T-helper 2 cell treated with Interferon-gamma antibody and Interleukin-4, amounts not matched to agents 5 μg/mL and 100 μg/mL, for 36 hours (primary cell): ENCODE data around the gene WDR82.
A peak's percentile ranks its signal among the peaks of the same experiment; 100 is the strongest.

Source experiments
- DNase-seq: peaks from one replicate; pipeline ENCODE4 v3.0.0; 2021; ENCODE audit warnings: low spot score
- H3K27ac Mint-ChIP-seq: one replicate; pipeline ENCODE4 v1.8.0; 2021; ENCODE audit warnings: mild to moderate bottlenecking, mixed read lengths
- H3K27me3 Mint-ChIP-seq: one replicate; pipeline ENCODE4 v1.8.0; 2021; ENCODE audit warnings: low read depth, mixed read lengths
- H3K36me3 Mint-ChIP-seq: one replicate; pipeline ENCODE4 v1.8.0; 2021; ENCODE audit warnings: low read depth, mixed read lengths
- H3K4me1 Mint-ChIP-seq: one replicate; pipeline ENCODE4 v1.8.0; 2021; ENCODE audit warnings: low read depth, mixed read lengths
- H3K4me3 Mint-ChIP-seq: one replicate; pipeline ENCODE4 v1.8.0; 2022; ENCODE audit warnings: mild to moderate bottlenecking, moderate library complexity, mixed read lengths
- H3K9me3 Mint-ChIP-seq: one replicate; pipeline ENCODE4 v1.8.0; 2021; ENCODE audit warnings: mixed read lengths

The WDR82 gene

DNA sequence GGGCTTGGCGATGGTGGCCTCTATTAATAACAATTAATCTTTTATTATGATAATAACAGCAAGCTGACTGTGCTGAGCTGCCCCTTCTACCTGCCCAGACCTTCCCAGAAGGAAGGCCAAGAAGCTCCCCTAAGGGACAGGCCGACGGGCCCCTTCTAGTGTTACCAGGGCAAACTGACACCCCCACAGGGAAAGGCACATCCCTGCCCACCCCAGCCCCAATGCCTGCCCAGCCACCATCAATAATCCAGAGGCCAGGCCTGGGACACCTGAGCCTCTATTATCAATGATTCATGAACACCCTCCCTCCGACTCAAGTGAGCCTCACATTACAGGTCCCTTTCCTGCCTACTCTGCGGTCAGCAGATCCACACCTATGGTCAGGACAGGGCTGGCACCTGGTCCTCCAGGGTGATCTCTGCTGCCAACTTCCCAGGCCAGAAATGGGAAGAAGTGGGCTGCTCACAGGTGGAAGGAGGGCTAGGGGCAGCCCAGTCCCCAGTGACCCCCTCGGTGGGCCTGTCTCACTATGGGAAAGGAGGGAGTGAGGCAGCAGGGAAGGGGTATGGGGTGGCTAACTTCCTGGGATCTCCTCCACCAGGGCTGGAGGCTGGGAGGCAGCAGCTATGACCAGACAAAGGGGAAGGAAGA is 41.3 kb downstream of the WDR82 start:
- H3K4me3 Mint-ChIP-seq: peak overlapping the region; percentile 64
- H3K36me3 Mint-ChIP-seq: peaks cover 27% of the 10 kb centered on the region
- H3K27me3 Mint-ChIP-seq: no peaks in the 10 kb centered on the region
- peaks cover 40% of the 10 kb centered on the region for H3K4me1 Mint-ChIP-seq
- no peak for DNase-seq
- H3K27ac Mint-ChIP-seq: peak overlapping the region; percentile 52
- H3K9me3 Mint-ChIP-seq: no peaks in the 10 kb centered on the region

DNA sequence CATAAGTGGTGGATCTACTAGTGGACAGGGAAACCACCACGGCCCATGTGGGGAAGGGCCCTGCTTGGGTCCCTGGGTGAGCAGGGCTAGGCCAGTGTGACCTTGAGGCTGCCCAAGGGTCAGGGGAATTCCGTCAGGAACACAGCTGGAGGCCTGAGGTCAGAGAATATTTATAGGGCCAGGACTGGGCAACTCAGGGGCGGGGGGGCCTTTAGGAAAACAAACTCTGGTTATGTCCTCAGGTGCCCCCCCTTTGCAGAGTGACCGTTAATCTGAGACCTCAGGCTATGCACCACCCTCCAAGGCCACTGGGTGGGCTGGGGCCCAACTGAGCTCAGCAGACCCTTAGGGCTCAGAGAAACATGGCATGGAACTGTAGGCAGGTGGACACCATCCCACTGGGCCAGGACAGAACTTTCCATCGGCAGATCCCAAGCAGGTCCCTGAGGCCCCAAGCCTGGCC is 42.0 kb downstream of the WDR82 start:
- Mint-ChIP-seq H3K27me3 (no peaks in the 10 kb centered on the region), H3K36me3 (peaks cover 28% of the 10 kb centered on the region), H3K4me1 (peaks cover 37% of the 10 kb centered on the region), H3K4me3 (peak overlapping the region; percentile 45), H3K9me3 (no peaks in the 10 kb centered on the region), H3K27ac (peak overlapping the region; percentile 70)
- no peak for DNase-seq

DNA sequence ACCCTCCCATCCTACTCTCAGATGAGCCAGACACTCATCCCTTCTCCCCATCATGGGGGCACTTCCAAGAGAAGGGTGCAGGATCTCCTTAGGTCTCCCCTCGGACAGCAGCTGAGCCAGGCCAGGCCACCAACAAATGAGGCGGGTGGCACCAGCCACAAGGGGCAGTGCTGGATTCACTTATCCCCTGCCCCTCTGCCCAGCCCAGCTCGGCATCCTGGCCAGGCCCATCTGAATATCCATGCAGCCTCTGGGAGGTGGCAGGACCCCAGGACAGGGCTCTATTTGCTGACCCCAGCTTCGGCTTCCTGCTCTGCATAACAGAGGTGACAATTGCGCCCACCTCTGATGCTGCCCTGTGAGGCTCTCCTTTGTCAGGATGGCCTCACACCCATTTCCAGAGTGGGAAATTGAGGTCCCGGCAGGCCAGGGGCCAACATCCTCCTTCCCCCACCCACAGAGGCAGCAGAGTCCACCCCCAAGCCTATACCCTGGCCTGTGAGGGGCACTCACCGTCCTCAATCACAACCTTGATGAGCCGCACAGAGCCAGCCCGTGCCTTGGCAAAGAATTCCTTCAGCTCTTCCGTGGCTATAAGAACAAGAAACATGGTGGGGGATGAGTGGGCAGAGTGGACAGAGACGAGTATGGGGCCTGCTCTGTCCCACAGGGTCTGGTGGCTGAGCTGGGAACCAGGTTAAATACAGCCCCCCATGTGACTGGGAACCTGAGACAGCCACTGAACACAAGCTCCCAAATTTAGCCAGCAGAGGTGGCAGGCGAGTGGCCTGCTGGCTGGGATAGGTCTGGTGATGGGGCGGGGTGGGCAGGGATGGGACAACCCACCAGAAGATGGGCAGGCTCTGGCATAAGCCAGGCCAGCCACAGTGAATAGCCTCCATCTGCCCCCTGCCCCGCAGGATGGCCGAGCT is 43.7 kb downstream of the WDR82 start:
- H3K4me1 Mint-ChIP-seq: peaks cover 24% of the 10 kb centered on the region
- DNase-seq: no peak

DNA sequence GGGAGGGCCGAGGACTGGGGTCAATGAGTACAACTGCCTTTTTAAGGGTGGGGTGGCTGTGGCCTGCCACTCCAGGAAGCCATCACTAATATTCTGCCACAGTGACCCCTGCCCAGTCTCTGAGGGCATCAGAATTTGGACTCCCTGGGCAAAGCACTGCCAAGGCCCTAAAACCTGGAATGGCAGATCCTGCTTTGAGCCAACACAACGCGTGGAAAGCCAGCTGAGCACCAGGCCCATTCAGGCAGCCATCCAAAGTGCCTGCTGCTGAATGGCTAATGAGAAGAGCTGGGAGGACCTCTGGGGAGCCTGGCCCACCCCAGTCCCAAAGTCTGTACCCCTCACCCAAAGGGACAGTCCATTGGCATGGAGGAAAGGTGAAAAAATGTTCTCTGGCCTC is 44.5 kb downstream of the WDR82 start:
- Mint-ChIP-seq H3K4me3 (no peak overlapping the region), H3K4me1 (peaks cover 22% of the 10 kb centered on the region), H3K36me3 (peaks cover 45% of the 10 kb centered on the region), H3K27ac (no peak overlapping the region), H3K27me3 (no peaks in the 10 kb centered on the region), H3K9me3 (no peaks in the 10 kb centered on the region)
- DNase-seq: no peak

More for the DNA sequence above, 43.7 kb downstream of the WDR82 start:
- Mint-ChIP-seq H3K27ac (no peak overlapping the region), H3K27me3 (no peaks in the 10 kb centered on the region), H3K4me3 (no peak overlapping the region), H3K9me3 (no peaks in the 10 kb centered on the region), H3K36me3 (peaks cover 38% of the 10 kb centered on the region)

DNA sequence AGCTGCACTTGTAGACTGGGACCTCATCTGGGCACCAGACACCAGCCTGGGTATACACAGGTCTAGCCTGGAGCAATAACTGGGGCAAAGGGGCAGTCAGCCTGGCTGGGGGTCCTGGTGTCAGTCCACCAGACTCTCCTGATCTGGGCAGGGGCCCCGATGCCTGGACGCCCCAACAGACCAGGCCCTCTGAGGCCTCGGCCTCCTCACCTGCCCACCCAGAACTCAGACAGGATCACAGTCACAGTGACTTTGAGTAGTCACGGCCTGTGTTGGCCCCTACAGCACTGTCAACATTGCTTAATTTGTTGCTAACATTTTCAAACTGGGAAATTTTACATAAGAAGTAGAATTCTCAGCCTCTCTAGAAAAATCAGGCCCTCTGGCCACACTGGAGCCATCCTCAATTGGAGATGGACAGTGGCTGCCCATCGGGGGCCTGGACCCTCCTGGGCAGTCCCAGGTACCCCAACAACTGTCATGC is 45.3 kb downstream of the WDR82 start:
- Mint-ChIP-seq H3K27me3 (no peaks in the 10 kb centered on the region), H3K4me1 (peaks cover 19% of the 10 kb centered on the region), H3K27ac (no peak overlapping the region), H3K4me3 (no peak overlapping the region), H3K36me3 (peaks cover 40% of the 10 kb centered on the region), H3K9me3 (no peaks in the 10 kb centered on the region)
- DNase-seq: no peak

DNA sequence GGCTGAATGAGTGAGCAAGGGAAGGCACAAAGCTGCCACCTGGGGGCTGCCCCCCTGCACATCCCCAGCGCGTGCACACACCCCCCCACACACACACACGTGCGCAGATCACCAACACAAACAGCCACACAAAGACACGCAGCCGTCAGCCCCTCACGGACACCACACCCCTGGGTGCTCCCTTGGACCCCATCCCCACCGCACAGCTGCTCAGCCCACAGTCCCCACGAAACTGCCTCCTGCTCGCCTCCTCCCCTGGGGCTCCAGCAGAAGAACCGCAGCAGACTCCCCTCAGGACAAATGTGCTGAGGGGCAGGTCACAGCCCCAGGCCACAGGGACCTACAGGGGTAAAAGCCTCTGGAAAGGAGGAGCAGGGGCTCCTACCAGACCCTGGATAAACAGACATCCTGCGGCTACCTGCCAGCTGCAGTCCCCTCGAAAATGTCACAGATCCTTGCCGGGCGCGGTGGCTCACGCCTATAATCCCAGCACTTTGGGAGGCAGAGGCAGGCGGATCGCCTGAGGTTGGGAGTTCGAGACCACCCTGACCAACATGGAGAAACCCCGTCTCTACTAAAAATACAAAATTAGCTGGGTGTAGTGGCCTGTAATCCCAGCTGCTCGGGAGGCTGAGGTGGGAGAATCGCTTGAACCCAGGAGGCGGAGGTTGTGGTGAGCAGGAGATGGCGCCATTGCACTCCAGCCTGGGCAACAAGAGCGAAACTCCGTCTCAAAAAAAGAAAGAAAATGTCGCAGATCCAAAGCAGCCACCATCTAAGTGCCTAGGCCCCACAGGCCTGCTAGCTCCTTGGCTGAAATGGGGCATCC is 46.0 kb downstream of the WDR82 start:
- peaks cover 15% of the 10 kb centered on the region for H3K4me1 Mint-ChIP-seq
- H3K27me3 Mint-ChIP-seq: no peaks in the 10 kb centered on the region
- H3K27ac Mint-ChIP-seq: peak overlapping the region; percentile 60
- H3K9me3 Mint-ChIP-seq: no peaks in the 10 kb centered on the region
- peaks cover 44% of the 10 kb centered on the region for H3K36me3 Mint-ChIP-seq
- peak; percentile 29 for DNase-seq
- H3K4me3 Mint-ChIP-seq: no peak overlapping the region

DNA sequence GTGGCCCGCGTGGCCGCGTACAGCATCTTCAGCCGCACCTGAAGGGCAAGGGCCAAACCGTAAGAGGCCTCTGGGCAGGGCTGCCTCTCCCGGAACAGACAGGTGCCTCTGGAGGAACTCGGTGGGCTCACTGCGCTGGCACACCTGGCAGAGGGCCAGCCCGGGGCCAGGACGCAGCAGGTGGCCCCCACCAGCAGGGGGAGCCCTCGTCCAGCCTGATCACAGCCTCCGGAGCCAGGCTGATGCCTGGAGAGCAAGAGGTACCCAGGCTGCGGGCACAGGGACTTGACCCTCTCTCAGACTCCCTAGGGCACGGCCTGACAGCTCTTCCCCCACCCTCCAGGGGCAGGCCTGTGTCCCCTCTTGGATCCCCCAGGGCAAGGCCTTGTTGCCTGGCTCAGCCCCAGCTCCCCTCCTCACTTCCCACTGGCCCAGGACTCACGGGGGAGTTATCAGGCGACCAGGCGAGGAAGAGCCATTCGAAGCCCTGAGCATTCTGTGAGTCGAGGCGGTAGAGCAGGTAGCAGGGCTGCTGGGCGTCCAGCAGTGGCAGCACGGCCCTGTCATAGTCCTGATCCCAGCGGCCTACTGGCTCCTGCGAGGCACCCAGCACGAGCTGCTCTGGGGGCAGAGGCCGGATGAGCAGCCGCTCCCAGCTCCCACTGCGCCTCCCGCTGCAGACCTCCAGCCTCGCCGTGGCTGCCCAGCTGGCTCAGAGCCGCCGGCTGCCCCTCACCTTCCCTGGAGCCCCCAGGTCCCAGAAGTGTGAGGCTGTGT is 46.8 kb downstream of the WDR82 start:
- Mint-ChIP-seq H3K27me3 (no peaks in the 10 kb centered on the region), H3K9me3 (no peaks in the 10 kb centered on the region), H3K36me3 (peaks cover 44% of the 10 kb centered on the region), H3K27ac (peak overlapping the region; percentile 60), H3K4me1 (peaks cover 13% of the 10 kb centered on the region), H3K4me3 (peak overlapping the region; percentile 42)
- peak; percentile 71 for DNase-seq

DNA sequence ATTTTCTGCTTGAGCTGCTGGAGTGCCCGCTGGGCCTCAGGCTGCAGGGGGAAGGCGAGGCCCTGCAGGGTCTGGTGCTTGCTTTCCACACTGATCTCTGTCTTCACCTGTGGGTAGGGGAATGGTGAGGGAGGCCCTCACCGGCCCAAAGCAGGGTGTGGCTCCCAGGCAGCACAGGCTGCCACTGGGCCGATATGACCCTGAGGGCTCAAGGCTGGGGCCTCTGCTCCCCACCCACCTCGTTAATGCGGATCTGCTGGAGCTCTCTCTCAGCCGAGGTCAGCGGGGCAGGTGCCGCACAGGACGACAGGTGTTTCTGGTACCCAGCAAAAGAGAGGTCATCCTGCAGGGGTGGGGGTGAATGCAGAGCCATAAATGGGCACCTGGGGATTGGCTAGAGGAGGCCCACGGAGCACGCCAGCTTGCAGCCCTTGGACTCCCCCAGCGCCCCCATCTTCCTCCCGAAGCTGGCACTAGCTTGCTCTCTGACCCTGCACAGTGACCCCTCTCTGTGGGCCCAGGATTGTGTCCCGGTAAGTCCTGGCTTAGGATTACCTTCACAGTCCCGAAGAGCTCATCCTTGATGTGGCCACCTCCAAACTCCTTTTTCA is 47.5 kb downstream of the WDR82 start:
- Mint-ChIP-seq H3K36me3 (peaks cover 41% of the 10 kb centered on the region), H3K27me3 (no peaks in the 10 kb centered on the region), H3K4me3 (no peak overlapping the region), H3K27ac (no peak overlapping the region), H3K9me3 (no peaks in the 10 kb centered on the region), H3K4me1 (peaks cover 17% of the 10 kb centered on the region)
- no peak for DNase-seq

DNA sequence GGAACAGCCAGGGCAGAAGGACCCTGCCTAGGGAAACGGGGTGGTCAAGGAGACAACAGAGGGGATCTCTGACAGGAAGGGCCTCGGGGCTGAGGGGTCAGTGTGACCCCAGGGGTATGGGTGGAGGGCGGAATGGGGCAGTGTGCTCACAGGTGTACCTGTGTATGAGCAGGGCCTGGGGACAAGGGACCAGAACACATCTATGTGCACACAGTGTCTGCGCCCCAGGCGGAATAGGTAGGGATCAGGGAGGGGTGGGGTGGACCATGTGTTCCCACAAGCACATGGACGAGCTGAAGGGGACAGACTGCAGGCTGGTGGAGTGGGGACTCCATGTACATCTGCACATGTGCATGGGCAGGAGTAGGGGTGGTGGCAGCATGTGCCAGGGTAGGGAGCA is 48.0 kb downstream of the WDR82 start:
- H3K4me3 Mint-ChIP-seq: no peak overlapping the region
- H3K4me1 Mint-ChIP-seq: peaks cover 20% of the 10 kb centered on the region
- H3K9me3 Mint-ChIP-seq: no peaks in the 10 kb centered on the region
- no peak for DNase-seq
- no peaks in the 10 kb centered on the region for H3K27me3 Mint-ChIP-seq
- H3K36me3 Mint-ChIP-seq: peaks cover 39% of the 10 kb centered on the region
- H3K27ac Mint-ChIP-seq: no peak overlapping the region

DNA sequence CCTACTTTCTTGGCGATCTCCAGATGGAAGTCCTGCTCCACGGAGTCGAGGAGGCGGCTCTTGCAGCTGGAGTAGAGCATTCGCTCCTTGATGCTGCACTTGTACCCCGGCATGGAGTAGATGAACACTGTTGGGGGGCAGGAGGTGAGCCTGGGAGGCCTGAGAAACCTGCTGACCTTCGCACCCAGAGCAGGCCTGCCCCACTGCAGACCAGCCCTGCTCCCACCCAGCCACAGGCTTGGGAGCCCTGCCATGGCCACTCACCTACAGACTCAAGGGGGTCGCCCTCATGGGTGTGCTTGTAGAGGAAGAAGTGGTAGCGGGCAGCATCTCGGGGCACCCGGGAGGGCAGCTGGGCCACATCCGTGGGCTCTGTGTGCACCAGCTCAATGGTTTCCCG is 48.8 kb downstream of the WDR82 start:
- Mint-ChIP-seq H3K27ac (no peak overlapping the region), H3K36me3 (peaks cover 38% of the 10 kb centered on the region), H3K27me3 (no peaks in the 10 kb centered on the region), H3K4me1 (peaks cover 20% of the 10 kb centered on the region), H3K4me3 (no peak overlapping the region), H3K9me3 (no peaks in the 10 kb centered on the region)
- no peak for DNase-seq

DNA sequence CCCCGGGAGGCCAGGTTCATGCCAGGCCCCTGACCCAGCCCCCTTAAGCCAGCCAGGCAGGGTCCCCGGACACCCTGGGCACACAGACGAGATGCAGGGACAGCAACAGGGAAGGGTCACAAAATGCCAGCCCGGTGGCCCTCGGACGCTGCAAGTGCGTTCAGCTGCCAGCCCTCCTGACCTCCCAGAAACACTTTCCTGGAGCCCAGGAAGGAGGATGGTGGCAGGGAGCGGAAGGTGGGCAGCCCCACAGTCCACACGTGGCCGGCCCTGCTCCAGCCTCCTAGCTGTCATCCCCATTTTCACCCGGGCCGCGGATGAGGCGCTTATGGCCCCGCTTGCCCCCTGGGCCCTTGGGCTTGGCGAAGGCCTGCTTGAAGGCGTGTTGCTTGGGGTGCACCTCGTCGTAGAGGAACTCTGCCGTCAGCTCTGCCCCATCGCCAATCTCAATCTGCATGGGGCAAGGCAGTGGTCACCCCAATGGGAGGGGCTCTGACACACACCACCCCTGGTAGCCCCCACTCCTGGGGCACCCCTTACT is 49.6 kb downstream of the WDR82 start:
- Mint-ChIP-seq H3K27me3 (no peaks in the 10 kb centered on the region), H3K4me1 (peaks cover 22% of the 10 kb centered on the region), H3K36me3 (peaks cover 34% of the 10 kb centered on the region), H3K27ac (no peak overlapping the region), H3K4me3 (no peak overlapping the region), H3K9me3 (no peaks in the 10 kb centered on the region)
- DNase-seq: no peak

DNA sequence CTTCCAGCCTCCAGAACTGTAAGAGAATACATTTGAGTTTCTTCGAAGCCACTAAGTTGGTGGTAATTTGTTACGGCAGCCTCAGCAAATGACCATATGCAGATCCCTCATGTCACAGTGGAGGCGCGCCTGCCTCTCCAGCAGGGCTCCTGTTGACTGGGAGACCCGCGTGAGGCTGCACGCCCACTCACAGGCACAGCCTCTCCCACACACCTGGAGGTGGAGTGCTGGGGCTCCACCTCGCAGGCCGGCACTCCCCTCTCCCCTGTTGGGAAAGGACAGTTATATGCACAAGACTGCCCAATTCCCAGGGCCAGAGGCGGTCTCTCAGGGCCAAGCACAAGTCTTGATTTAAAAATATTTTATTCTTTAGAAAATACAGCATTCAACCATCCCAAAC is 50.2 kb downstream of the WDR82 start:
- Mint-ChIP-seq H3K27ac (no peak overlapping the region), H3K27me3 (no peaks in the 10 kb centered on the region), H3K9me3 (no peaks in the 10 kb centered on the region), H3K4me1 (peaks cover 27% of the 10 kb centered on the region), H3K4me3 (no peak overlapping the region), H3K36me3 (peaks cover 37% of the 10 kb centered on the region)
- DNase-seq: no peak
